Transverse colon (tissue), 4 donors: Measurements from ENCODE around the gene TPT1. TPM values are rescaled to one million over a fixed set of nuclear protein-coding genes. Genes with fewer than 3 reads are reported as not detected.

Experiments used
- DNase-seq: peaks from one replicate; pipeline ENCODE4 v3.0.0-alpha.2; 2019
- H3K27ac ChIP-seq, 4 donors: fragments of 200-600 bp; sonication (generic); 2 replicates each; pipeline ENCODE4 v1.5.1; 2016 to 2018; ENCODE audit warnings: inconsistent platforms in 4 of 4
- H3K27me3 ChIP-seq: fragments of 200-600 bp; sonication (generic); 2 replicates; pipeline ENCODE4 v1.5.1; 2017; ENCODE audit warnings: inconsistent platforms
- H3K36me3 ChIP-seq, 4 donors: fragments of 200-600 bp; sonication (generic); 2 replicates each; pipeline ENCODE4 v1.5.1; 2017 to 2019; ENCODE audit warnings: inconsistent platforms in 4 of 4
- H3K4me1 ChIP-seq, 4 donors: fragments of 200-600 bp; sonication (generic); 2 replicates each; pipeline ENCODE4 v1.5.1; 2017 to 2020; ENCODE audit warnings: inconsistent platforms in 4 of 4
- H3K4me3 ChIP-seq, 4 donors: fragments of 200-600 bp; sonication (generic); 1 replicate in 1 of 4; 2 replicates in 3 of 4; pipeline versions ENCODE4 v1.5.1 to v1.6.1; 2017 to 2019; ENCODE audit warnings: inconsistent platforms in 4 of 4
- H3K9me3 ChIP-seq, 2 donors: fragments of 200-600 bp; sonication (generic); 2 replicates each; pipeline ENCODE4 v1.5.1; 2017 to 2019; ENCODE audit warnings: inconsistent platforms in 2 of 2
- EP300 ChIP-seq: sonication (generic); formaldehyde crosslinking; IDR thresholded peaks from one replicate; pipeline ENCODE4 v1.6.1; 2017; ENCODE audit warnings: antibody characterized with exemption, low read depth
- POLR2A ChIP-seq: fragments of 450-650 bp; IDR thresholded peaks from one replicate; pipeline ENCODE4 v1.6.1; 2016; ENCODE audit warnings: antibody characterized with exemption, mild to moderate bottlenecking, moderate library complexity
- POLR2AphosphoS5 ChIP-seq, 3 donors: sonication (generic); formaldehyde crosslinking; IDR thresholded peaks; one replicate each; pipeline ENCODE4 v1.6.1; 2016; ENCODE audit warnings: antibody characterized with exemption in 3 of 3
- WGBS, 2 donors: methylation state at CpG; one replicate each; pipeline ENCODE4 v1.1.5; 2018; ENCODE audit warnings: low coverage in 1 of 2; 5-methylcytosine and 5-hydroxymethylcytosine counted together
- in situ Hi-C, 4 donors: fragments of 200-750 bp; cut with MboI; loops; one replicate each; pipeline versions ENCODE4 v1.15.0 to v1.15.1; 2017; ENCODE audit warnings: low sequenced_read_pairs in 3 of 4, low pct_ligation_motif_present in 1 of 4, low pct_unique_long_range_greater_than_20kb in 1 of 4
- intact Hi-C: fragments of 100-400 bp; cut with DNase I; formaldehyde crosslinking; loops from one replicate; pipeline ENCODE4 v1.15.1; 2023; ENCODE audit warnings: low total_unique reads
- total RNA-seq, 4 donors: library from RNA; depleted of rRNA; stranded (reverse); fragments of >200 nt; gene quantifications; one replicate each; pipeline ENCODE4 v1.1.0, GENCODE V29; 2016
- TF ChIP-seq, protein P1 (sequence below), 5 experiments: fragments of 200-600 bp in 3 of 5; fragments of 450-650 bp in 2 of 5; sonication (generic) in 3 of 5; IDR thresholded peaks; 1 replicate in 2 of 5; 2 replicates in 3 of 5; pipeline ENCODE4 v1.5.1; 2016 to 2017; ENCODE audit warnings: antibody characterized with exemption in 5 of 5, inconsistent platforms in 3 of 5, mild to moderate bottlenecking in 2 of 5, moderate library complexity in 1 of 5

Gene TPT1
- total RNA-seq, 4 donors from 2014 or later = 1,485 to 2,679 (median 2,380) TPM

DNA sequence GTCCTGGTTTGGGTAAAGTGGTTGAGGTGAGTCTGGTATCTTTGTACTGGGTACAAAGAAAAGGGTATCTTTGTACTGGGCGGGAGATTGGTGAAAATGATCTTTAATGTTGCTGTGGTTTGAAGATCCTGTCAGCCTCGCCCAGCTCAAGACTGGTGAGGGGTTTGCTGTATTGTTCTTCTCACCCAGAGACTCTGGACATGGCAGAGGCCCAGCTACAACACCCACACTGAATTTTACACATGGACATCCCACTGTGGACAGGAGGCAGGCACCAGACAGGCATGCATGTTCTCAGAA lies 42.8 kb downstream of the TPT1 start:
- intact Hi-C loops = no loop called here

DNA sequence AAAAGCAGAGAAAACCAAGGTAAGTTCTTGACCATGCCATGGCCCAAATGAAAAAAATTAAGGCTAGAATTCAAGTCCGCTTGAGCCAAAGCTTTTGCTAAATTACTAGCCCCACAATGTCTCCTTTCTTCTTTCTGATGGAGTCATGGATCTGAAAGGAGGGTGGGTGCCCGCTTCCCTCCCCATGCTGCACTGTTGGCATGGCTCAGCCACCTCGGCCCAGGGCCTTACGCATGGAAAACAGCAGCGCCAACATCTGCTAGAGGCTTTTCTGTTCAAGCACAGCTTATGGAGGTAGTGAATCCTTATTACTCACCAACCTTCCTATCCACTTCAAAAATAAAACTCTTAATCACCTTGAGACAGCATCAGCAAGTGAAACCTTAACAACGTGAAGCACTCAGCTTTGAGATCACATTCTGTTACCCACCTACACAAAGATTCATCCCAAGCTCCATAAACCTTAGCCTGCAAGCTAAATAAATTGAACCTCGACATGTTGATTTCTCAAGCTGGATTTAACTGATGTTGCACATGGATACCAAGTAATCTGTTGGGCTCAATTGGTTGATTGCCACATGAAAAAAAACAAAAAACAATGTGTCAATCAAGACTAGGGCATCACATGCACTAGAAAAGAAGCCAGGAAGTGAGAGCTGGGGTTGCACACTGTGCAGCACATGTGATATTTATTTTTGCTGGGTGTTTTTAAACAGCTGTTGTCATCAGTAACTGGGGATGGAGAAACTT lies 43.4 kb downstream of the TPT1 start:
- in situ Hi-C loops (no loop called here), intact Hi-C loops (no loop called here)
- WGBS, 2 donors = 81 to 83% methylated on average over 5 to 7 of the region's 7 CpGs
- peaks cover 16% of the 10 kb centered on the region for H3K27me3 ChIP-seq
- H3K36me3 ChIP-seq = no peaks in the 10 kb centered on the region
- no peak overlapping the region for H3K4me3 ChIP-seq
- TF ChIP-seq EP300 = no peak
- TF ChIP-seq, protein P1, sequence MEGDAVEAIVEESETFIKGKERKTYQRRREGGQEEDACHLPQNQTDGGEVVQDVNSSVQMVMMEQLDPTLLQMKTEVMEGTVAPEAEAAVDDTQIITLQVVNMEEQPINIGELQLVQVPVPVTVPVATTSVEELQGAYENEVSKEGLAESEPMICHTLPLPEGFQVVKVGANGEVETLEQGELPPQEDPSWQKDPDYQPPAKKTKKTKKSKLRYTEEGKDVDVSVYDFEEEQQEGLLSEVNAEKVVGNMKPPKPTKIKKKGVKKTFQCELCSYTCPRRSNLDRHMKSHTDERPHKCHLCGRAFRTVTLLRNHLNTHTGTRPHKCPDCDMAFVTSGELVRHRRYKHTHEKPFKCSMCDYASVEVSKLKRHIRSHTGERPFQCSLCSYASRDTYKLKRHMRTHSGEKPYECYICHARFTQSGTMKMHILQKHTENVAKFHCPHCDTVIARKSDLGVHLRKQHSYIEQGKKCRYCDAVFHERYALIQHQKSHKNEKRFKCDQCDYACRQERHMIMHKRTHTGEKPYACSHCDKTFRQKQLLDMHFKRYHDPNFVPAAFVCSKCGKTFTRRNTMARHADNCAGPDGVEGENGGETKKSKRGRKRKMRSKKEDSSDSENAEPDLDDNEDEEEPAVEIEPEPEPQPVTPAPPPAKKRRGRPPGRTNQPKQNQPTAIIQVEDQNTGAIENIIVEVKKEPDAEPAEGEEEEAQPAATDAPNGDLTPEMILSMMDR (IDR thresholded peaks at IDR 0.05) = no peak
- TF ChIP-seq POLR2AphosphoS5 (IDR thresholded peaks at IDR 0.05) = no peak
- TF ChIP-seq POLR2A = no peak
- H3K4me1 ChIP-seq = no peaks in the 10 kb centered on the region
- no peak overlapping the region for H3K27ac ChIP-seq
- no peak for DNase-seq
- no peaks in the 10 kb centered on the region for H3K9me3 ChIP-seq

More for the DNA sequence above, 42.8 kb downstream of the TPT1 start:
- in situ Hi-C loops = no loop called here
- Histone ChIP-seq H3K4me3 (no peak overlapping the region), H3K27me3 (peaks cover 16% of the 10 kb centered on the region), H3K36me3 (no peaks in the 10 kb centered on the region), H3K9me3 (no peaks in the 10 kb centered on the region), H3K27ac (no peak overlapping the region), H3K4me1 (no peaks in the 10 kb centered on the region)
- 82 to 89% methylated on average over 2 of the region's 2 CpGs for WGBS, 2 donors
- no peak for DNase-seq
- TF ChIP-seq POLR2A (no peak), POLR2AphosphoS5 (IDR thresholded peaks at IDR 0.05) (no peak), EP300 (no peak)
- TF ChIP-seq, protein P1 (IDR thresholded peaks at IDR 0.05) = no peak

DNA sequence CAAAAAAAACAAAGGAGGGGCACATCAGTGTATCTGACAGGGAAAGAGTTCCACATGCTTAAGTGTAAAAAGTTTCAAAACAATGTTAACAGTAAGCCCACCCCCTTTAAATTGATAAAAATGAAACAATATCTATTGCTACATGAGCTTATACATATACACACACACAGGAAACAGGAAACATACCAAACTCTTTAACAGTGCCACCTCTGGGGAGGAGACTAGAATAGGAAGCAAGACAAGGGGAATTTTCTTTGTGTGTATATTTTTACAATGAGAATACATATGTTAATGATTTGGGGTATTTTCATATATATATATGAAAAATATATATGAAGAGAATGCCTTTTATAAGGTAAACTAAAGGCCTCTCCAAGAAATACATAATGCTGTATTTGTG lies 44.7 kb downstream of the TPT1 start:
- H3K27me3 ChIP-seq = peaks cover 8% of the 10 kb centered on the region
- intact Hi-C loops = no loop called here
- no peaks in the 10 kb centered on the region for H3K36me3 ChIP-seq
- no peak overlapping the region for H3K4me3 ChIP-seq
- no peak for DNase-seq
- H3K9me3 ChIP-seq = no peaks in the 10 kb centered on the region
- H3K27ac ChIP-seq = no peak overlapping the region
- TF ChIP-seq POLR2A (no peak), POLR2AphosphoS5 (IDR thresholded peaks at IDR 0.05) (no peak)
- TF ChIP-seq, protein P1 (IDR thresholded peaks at IDR 0.05) = no peak
- H3K4me1 ChIP-seq = no peaks in the 10 kb centered on the region
- in situ Hi-C loops = no loop called here

DNA sequence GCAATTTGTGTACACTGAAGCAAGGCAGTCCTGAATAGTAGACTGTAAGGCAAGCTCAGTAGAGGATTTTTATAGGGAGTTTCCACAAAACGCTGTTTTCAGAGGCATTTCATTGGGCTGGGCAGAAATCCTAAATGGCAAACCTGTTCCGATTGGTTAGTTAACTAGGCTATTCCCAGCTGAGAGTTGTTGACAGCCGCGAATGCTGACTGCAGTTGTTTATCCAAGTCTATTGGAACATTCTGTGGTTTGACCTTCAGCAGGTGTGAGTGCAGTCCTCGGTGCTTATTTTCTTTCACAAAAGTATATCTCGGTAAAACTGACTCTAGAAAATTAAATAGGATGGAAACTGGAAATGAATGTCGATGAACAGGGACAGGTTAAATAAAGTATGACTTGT lies 45.4 kb downstream of the TPT1 start:
- intact Hi-C loops = no loop called here

More for the DNA sequence above, 45.4 kb downstream of the TPT1 start:
- 73 to 85% methylated on average over 7 of the region's 7 CpGs for WGBS, 2 donors
- Histone ChIP-seq H3K27ac (no peak overlapping the region), H3K36me3 (no peaks in the 10 kb centered on the region), H3K4me1 (no peaks in the 10 kb centered on the region), H3K27me3 (peaks cover 1% of the 10 kb centered on the region), H3K9me3 (no peaks in the 10 kb centered on the region), H3K4me3 (no peak overlapping the region)
- in situ Hi-C loops = no loop called here
- TF ChIP-seq POLR2A = no peak
- no peak for TF ChIP-seq EP300
- TF ChIP-seq, protein P1 (IDR thresholded peaks at IDR 0.05) = no peak
- TF ChIP-seq POLR2AphosphoS5 (IDR thresholded peaks at IDR 0.05) = no peak
- no peak for DNase-seq
